ENCODE measurements around the gene EIF2D.

GRCh38 chr1:206578068-206578977 is 33.9 kb downstream of the EIF2D start:
- TF ChIP-seq POLR2A (IDR thresholded peaks at IDR 0.05; ENCODE audit: low read depth, low read length) (no peak), CTCF (conservative IDR thresholded peaks at IDR 0.05; ENCODE audit: low read depth, low read length) (no peak), USF2 (IDR thresholded peaks at IDR 0.05; ENCODE audit: low read depth, low read length) (no peak), NFE2L2 (IDR thresholded peaks at IDR 0.05; ENCODE audit: low read depth, low read length) (no peak), MXI1 (IDR thresholded peaks at IDR 0.05; ENCODE audit: borderline replicate concordance, low read depth, low read length) (no peak), RCOR1 (IDR thresholded peaks at IDR 0.05; ENCODE audit: insufficient replicate concordance, low read length) (no peak), FOS (IDR thresholded peaks at IDR 0.05; ENCODE audit: low read depth, low read length) (no peak), MAFK (IDR thresholded peaks at IDR 0.05; ENCODE audit: low read depth, low read length) (no peak), BHLHE40 (IDR thresholded peaks at IDR 0.05; ENCODE audit: low read depth, low read length) (no peak), CEBPB (IDR thresholded peaks at IDR 0.05; ENCODE audit: low read depth, low read length) (peak; percentile 64), RFX5 (IDR thresholded peaks at IDR 0.05; ENCODE audit: low read depth, low read length) (no peak), ELK1 (IDR thresholded peaks at IDR 0.05; ENCODE audit: borderline replicate concordance, low read depth, low read length) (no peak)
